ENCODE data around the gene RCBTB2. TPM values are rescaled to one million over a fixed set of nuclear protein-coding genes. Genes with fewer than 3 reads are reported as not detected.

Gene RCBTB2
- total RNA-seq, 1 experiment from 2014 or later, result 1.1 TPM

DNA sequence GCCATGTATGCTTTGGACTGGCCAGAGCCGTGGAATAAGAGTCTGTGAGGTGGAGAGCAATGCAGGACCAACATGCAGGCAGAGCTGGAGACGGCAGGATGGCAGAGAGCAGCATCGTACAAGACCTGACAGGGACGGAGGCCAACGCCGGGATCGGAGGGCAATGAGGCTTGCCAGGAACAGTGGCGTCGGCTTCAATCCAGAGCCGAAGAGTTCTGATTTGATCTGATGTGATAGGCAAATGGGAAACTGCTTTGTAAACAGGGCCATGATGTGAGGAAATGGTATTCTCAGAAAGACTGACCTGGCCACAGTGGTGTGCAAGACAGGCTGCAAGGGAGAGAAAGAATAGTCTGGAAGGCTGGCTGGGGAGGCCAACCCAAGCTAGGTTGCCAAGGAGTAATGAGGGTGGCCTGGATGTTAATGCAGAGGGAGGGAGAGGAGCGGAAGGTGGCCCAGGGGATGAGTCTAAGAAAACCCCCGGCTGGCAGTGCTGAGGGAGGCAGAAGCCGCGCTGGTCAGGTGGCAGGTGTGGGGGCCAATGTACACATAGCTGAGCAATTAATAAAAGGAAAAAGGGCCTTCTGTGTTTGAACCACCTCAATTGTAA is 26.7 kb downstream of the RCBTB2 start:
- ChIA-PET CTCF (no interaction called here), POLR2A (no interaction called here)
- H3K27me3 Mint-ChIP-seq (ENCODE audit: insufficient read depth, unreplicated experiment), result no peaks in the 10 kb centered on the region

GRCh38 chr13:48505597-48506091 is 27.2 kb downstream of the RCBTB2 start:
- DNase-seq, result no peak
- Histone ChIP-seq H3K4me1 (no peaks in the 10 kb centered on the region), H3K4me3 (ENCODE audit: low read depth, low read length) (no peak overlapping the region), H3K27me3 (replicated peaks; ENCODE audit: control insufficient read depth, insufficient read depth, low read length) (no peaks in the 10 kb centered on the region), H3K9me3 (no peaks in the 10 kb centered on the region), H3K36me3 (ENCODE audit: control insufficient read depth, insufficient read depth, low read length) (no peaks in the 10 kb centered on the region)
- no peaks in the 10 kb centered on the region for H3K27me3 Mint-ChIP-seq (ENCODE audit: insufficient read depth, unreplicated experiment)
- BruUV-seq (replicated peaks), result no TSS peak
- no peak overlapping the region for H3K27ac Mint-ChIP-seq (ENCODE audit: unreplicated experiment)
- H3K4me3 Mint-ChIP-seq (ENCODE audit: unreplicated experiment), result no peak overlapping the region
- intact Hi-C loops (cut with micrococcal nuclease; ENCODE audit: unreplicated experiment), result no loop called here
- POLR2A ChIA-PET, result no interaction called here
- no peaks in the 10 kb centered on the region for H3K4me1 Mint-ChIP-seq (ENCODE audit: low read depth, unreplicated experiment)
- H3K36me3 Mint-ChIP-seq (ENCODE audit: insufficient read depth, unreplicated experiment), result no peaks in the 10 kb centered on the region
- no peak for TF ChIP-seq CTCF (IDR thresholded peaks at IDR 0.05; ENCODE audit: insufficient read depth in 1 of 2, low read depth in 1 of 2, low read length in 1 of 2, severe bottlenecking in 1 of 2, unreplicated experiment in 1 of 2)
- no peaks in the 10 kb centered on the region for H3K9me3 Mint-ChIP-seq (ENCODE audit: unreplicated experiment)
- CTCF ChIA-PET, result no interaction called here

More for the DNA sequence above, 26.7 kb downstream of the RCBTB2 start:
- Mint-ChIP-seq H3K4me1 (ENCODE audit: low read depth, unreplicated experiment) (no peaks in the 10 kb centered on the region), H3K36me3 (ENCODE audit: insufficient read depth, unreplicated experiment) (no peaks in the 10 kb centered on the region), H3K4me3 (ENCODE audit: unreplicated experiment) (no peak overlapping the region), H3K9me3 (ENCODE audit: unreplicated experiment) (no peaks in the 10 kb centered on the region), H3K27ac (ENCODE audit: unreplicated experiment) (no peak overlapping the region)
- TF ChIP-seq CTCF (IDR thresholded peaks at IDR 0.05; ENCODE audit: insufficient read depth in 1 of 2, low read depth in 1 of 2, low read length in 1 of 2, severe bottlenecking in 1 of 2, unreplicated experiment in 1 of 2), result no peak
- H3K4me1 ChIP-seq, result no peaks in the 10 kb centered on the region
- H3K4me3 ChIP-seq (ENCODE audit: low read depth, low read length), result no peak overlapping the region
- intact Hi-C loops (cut with micrococcal nuclease; ENCODE audit: unreplicated experiment), result no loop called here
- no peaks in the 10 kb centered on the region for H3K27me3 ChIP-seq (replicated peaks; ENCODE audit: control insufficient read depth, insufficient read depth, low read length)
- H3K36me3 ChIP-seq (ENCODE audit: control insufficient read depth, insufficient read depth, low read length), result no peaks in the 10 kb centered on the region
- H3K9me3 ChIP-seq, result no peaks in the 10 kb centered on the region
- no peak for DNase-seq
- BruUV-seq (replicated peaks), result no TSS peak

DNA sequence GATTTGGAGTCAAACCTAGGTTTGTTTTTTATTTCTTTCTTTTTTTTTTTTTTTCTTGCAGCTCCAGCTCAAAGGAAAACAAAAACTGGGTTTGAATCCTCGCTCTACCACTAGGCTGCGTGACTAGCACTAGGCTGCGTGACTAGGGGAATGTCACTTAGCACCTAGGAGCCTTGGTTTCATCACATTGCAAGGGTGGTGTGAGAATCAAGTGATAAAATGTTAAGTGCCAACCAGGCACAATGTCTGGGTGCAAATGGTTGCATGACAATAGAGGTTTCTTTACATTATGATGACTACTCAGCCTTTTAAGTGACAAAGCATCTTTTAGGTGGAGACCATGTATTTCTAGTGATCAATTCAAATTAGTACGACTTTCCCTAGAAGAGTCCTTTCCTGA is 27.9 kb downstream of the RCBTB2 start:
- Histone ChIP-seq H3K9me3 (no peaks in the 10 kb centered on the region), H3K27me3 (replicated peaks; ENCODE audit: control insufficient read depth, insufficient read depth, low read length) (no peaks in the 10 kb centered on the region), H3K36me3 (ENCODE audit: control insufficient read depth, insufficient read depth, low read length) (no peaks in the 10 kb centered on the region), H3K4me1 (no peaks in the 10 kb centered on the region), H3K4me3 (ENCODE audit: low read depth, low read length) (no peak overlapping the region)
- Mint-ChIP-seq H3K27me3 (ENCODE audit: insufficient read depth, unreplicated experiment) (no peaks in the 10 kb centered on the region), H3K27ac (ENCODE audit: unreplicated experiment) (no peak overlapping the region), H3K4me3 (ENCODE audit: unreplicated experiment) (no peak overlapping the region), H3K4me1 (ENCODE audit: low read depth, unreplicated experiment) (no peaks in the 10 kb centered on the region), H3K36me3 (ENCODE audit: insufficient read depth, unreplicated experiment) (no peaks in the 10 kb centered on the region), H3K9me3 (ENCODE audit: unreplicated experiment) (no peaks in the 10 kb centered on the region)
- intact Hi-C loops (cut with micrococcal nuclease; ENCODE audit: unreplicated experiment), result no loop called here
- CTCF ChIA-PET, result interaction anchor here (0.6 kb wide), 1 partner anchor 10 kb away, joined by 4 read pairs; no protein-coding TSS in a partner anchor
- POLR2A ChIA-PET, result no interaction called here
- no peak for TF ChIP-seq CTCF (IDR thresholded peaks at IDR 0.05; ENCODE audit: insufficient read depth in 1 of 2, low read depth in 1 of 2, low read length in 1 of 2, severe bottlenecking in 1 of 2, unreplicated experiment in 1 of 2)
- no peak for DNase-seq
- no TSS peak for BruUV-seq (replicated peaks)

Measured in Caco-2 (cell line).